ENCODE measurements around the gene KLF11.

- no peak for TF ChIP-seq CTCF (IDR thresholded peaks at IDR 0.05)
- TF ChIP-seq POLR2A (IDR thresholded peaks at IDR 0.05), result no peak
- no peak for TF ChIP-seq EP300 (IDR thresholded peaks at IDR 0.05)
Measured at GRCh38 chr2:10103179-10103578, 59.8 kb downstream of the KLF11 start.

Measured in ovary (tissue), 3 donors.